ENCODE data around the gene VASN.

The VASN gene

GRCh38 chr16:4339455-4339854, 32.2 kb upstream of the VASN start:
- no peaks in the 10 kb centered on the region for H3K36me3 ChIP-seq (replicated peaks; ENCODE audit: insufficient read depth, low read length)
- DNase-seq, result no peak
- no peaks in the 10 kb centered on the region for H3F3A ChIP-seq (ENCODE audit: insufficient read depth, low read length)
- no peak overlapping the region for H3K9ac ChIP-seq (ENCODE audit: low read length)
- H3K4me1 ChIP-seq (ENCODE audit: low read length), result no peaks in the 10 kb centered on the region
- no peaks in the 10 kb centered on the region; the same call in 1 of the 2 replicates for H4K20me1 ChIP-seq (ENCODE audit: insufficient read depth, low read length)
- no peaks in the 10 kb centered on the region for H3K9me3 ChIP-seq (replicated peaks; ENCODE audit: insufficient read depth, low read length)
- peaks cover 15% of the 10 kb centered on the region for H3K79me2 ChIP-seq (ENCODE audit: low read length)
- H2AFZ ChIP-seq (ENCODE audit: low read length), result no peak overlapping the region
- no peak overlapping the region for H3K27ac ChIP-seq (ENCODE audit: low read length)
- no peak overlapping the region for H3K4me3 ChIP-seq (ENCODE audit: low read length)
- no peaks in the 10 kb centered on the region for H3K27me3 ChIP-seq (replicated peaks; ENCODE audit: insufficient read depth, low read length)
- H3K9me2 ChIP-seq (replicated peaks; ENCODE audit: insufficient read depth, low read length), result no peaks in the 10 kb centered on the region
- TF ChIP-seq EZH2 (optimal IDR thresholded peaks at IDR 0.05; ENCODE audit: low read depth, low read length) (no peak), CTCF (IDR thresholded peaks at IDR 0.05; ENCODE audit: low read length) (no peak), EZH2phosphoT487 (IDR thresholded peaks at IDR 0.05; ENCODE audit: low read length) (no peak)
- H3K4me2 ChIP-seq (ENCODE audit: low read depth, low read length), result no peak overlapping the region

GRCh38 chr16:4339909-4340308, 31.7 kb upstream of the VASN start:
- no peaks in the 10 kb centered on the region for H3K4me1 ChIP-seq (ENCODE audit: low read length)
- DNase-seq, result no peak
- no peak overlapping the region for H3K4me3 ChIP-seq (ENCODE audit: low read length)
- no peak overlapping the region for H2AFZ ChIP-seq (ENCODE audit: low read length)
- peaks cover 2% of the 10 kb centered on the region; the same call in 1 of the 2 replicates for H3F3A ChIP-seq (ENCODE audit: insufficient read depth, low read length)
- H3K9me2 ChIP-seq (replicated peaks; ENCODE audit: insufficient read depth, low read length), result no peaks in the 10 kb centered on the region
- H3K27me3 ChIP-seq (replicated peaks; ENCODE audit: insufficient read depth, low read length), result no peaks in the 10 kb centered on the region
- no peak overlapping the region for H3K4me2 ChIP-seq (ENCODE audit: low read depth, low read length)
- no peaks in the 10 kb centered on the region; the same call in 1 of the 2 replicates for H4K20me1 ChIP-seq (ENCODE audit: insufficient read depth, low read length)
- no peak for TF ChIP-seq EZH2 (optimal IDR thresholded peaks at IDR 0.05; ENCODE audit: low read depth, low read length)
- TF ChIP-seq EZH2phosphoT487 (IDR thresholded peaks at IDR 0.05; ENCODE audit: low read length), result no peak
- TF ChIP-seq CTCF (IDR thresholded peaks at IDR 0.05; ENCODE audit: low read length), result no peak
- H3K9ac ChIP-seq (ENCODE audit: low read length), result no peak overlapping the region
- no peaks in the 10 kb centered on the region for H3K9me3 ChIP-seq (replicated peaks; ENCODE audit: insufficient read depth, low read length)
- H3K79me2 ChIP-seq (ENCODE audit: low read length), result peaks cover 15% of the 10 kb centered on the region
- H3K36me3 ChIP-seq (replicated peaks; ENCODE audit: insufficient read depth, low read length), result no peaks in the 10 kb centered on the region
- H3K27ac ChIP-seq (ENCODE audit: low read length), result no peak overlapping the region

DNA sequence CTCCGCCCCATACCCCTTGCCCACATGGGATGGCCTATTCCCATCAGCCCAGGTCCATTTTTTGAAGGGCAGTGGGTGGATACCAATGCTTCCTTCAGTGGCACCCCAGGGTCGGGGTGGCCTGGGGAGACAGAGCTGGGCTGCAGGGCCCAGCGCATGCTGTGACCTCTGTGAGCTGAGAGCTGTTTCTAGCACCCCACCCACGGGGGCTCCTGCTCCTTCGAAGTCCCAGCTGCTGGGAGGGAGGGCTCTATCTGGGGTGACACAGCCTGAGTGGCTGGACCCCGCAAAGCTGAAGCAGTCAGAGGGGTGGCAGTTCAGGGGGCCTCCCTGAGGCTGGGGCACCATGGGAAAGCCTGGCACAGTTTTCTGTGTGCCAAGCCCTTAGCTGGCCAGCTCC, 31.2 kb upstream of the VASN start:
- H3K4me1 ChIP-seq (ENCODE audit: low read length), result no peaks in the 10 kb centered on the region
- H3F3A ChIP-seq (ENCODE audit: insufficient read depth, low read length), result peaks cover 5% of the 10 kb centered on the region; the same call in 1 of the 2 replicates
- no peak overlapping the region for H3K9ac ChIP-seq (ENCODE audit: low read length)
- no peak for DNase-seq
- H3K36me3 ChIP-seq (replicated peaks; ENCODE audit: insufficient read depth, low read length), result no peaks in the 10 kb centered on the region
- H3K27me3 ChIP-seq (replicated peaks; ENCODE audit: insufficient read depth, low read length), result no peaks in the 10 kb centered on the region
- H3K9me2 ChIP-seq (replicated peaks; ENCODE audit: insufficient read depth, low read length), result no peaks in the 10 kb centered on the region
- peaks cover 15% of the 10 kb centered on the region for H3K79me2 ChIP-seq (ENCODE audit: low read length)
- no peaks in the 10 kb centered on the region; the same call in 1 of the 2 replicates for H4K20me1 ChIP-seq (ENCODE audit: insufficient read depth, low read length)
- H3K4me2 ChIP-seq (ENCODE audit: low read depth, low read length), result no peak overlapping the region
- H3K27ac ChIP-seq (ENCODE audit: low read length), result no peak overlapping the region
- H3K4me3 ChIP-seq (ENCODE audit: low read length), result no peak overlapping the region
- no peaks in the 10 kb centered on the region for H3K9me3 ChIP-seq (replicated peaks; ENCODE audit: insufficient read depth, low read length)
- no peak overlapping the region for H2AFZ ChIP-seq (ENCODE audit: low read length)
- TF ChIP-seq CTCF (IDR thresholded peaks at IDR 0.05; ENCODE audit: low read length) (no peak), EZH2phosphoT487 (IDR thresholded peaks at IDR 0.05; ENCODE audit: low read length) (no peak), EZH2 (optimal IDR thresholded peaks at IDR 0.05; ENCODE audit: low read depth, low read length) (no peak)
